Measurements from ENCODE around the gene CARD6. TPM values are rescaled to one million over a fixed set of nuclear protein-coding genes. Genes with fewer than 3 reads are reported as not detected.

The CARD6 gene
- total and polyA plus RNA-seq, 2 of the 4 experiments (the other 2 are of a cell fraction): 1.8 to 4.3 TPM

GRCh38 chr5:40904205-40904993 lies 63.2 kb downstream of the CARD6 start (continued):
- TF ChIP-seq FOS (IDR thresholded peaks at IDR 0.05; ENCODE audit: low read depth, low read length): no peak
- TF ChIP-seq BHLHE40 (IDR thresholded peaks at IDR 0.05; ENCODE audit: low read depth, low read length): no peak
- TF ChIP-seq POLR2A (IDR thresholded peaks at IDR 0.05; ENCODE audit: low read depth, low read length): peak; percentile 48; the same call in 1 of the 2 replicates

DNA sequence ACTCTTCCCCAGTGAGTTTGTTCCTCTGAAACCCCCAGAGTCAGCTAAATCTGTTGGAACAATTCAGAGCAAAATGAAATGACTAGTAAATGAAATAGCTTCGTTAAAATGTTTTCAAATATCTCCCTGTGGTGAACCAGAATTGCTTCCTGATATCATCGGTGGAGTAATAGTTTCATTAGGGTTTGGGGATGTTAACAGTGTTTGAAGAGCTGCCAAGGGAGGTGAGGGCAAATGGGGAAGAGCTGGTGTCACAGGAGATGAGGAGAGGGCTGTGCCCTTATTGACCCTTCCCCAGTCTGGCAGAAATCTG lies 63.8 kb downstream of the CARD6 start:
- H3K4ac ChIP-seq (ENCODE audit: low read depth, low read length): peak overlapping the region; percentile 91
- peak overlapping the region; percentile 95 for H4K5ac ChIP-seq (ENCODE audit: low read depth, low read length)
- peak overlapping the region; percentile 91 for H2BK120ac ChIP-seq (ENCODE audit: low read depth, low read length)
- 33% methylated on average over 1 of the region's 2 CpGs; no CpG with 5 or more reads in 1 of the 2 experiments for WGBS, 2 experiments (ENCODE audit: extremely low coverage in 2 of 2, insufficient read length in 1 of 2)
- H3K4me3 ChIP-seq (ENCODE audit: insufficient read depth, low read depth, low read length): no peak overlapping the region
- no peak overlapping the region for H3K9ac ChIP-seq (ENCODE audit: low read depth, low read length)
- no peak for TF ChIP-seq CEBPB (IDR thresholded peaks at IDR 0.05; ENCODE audit: low read depth, low read length)
- no peak for TF ChIP-seq ELK1 (IDR thresholded peaks at IDR 0.05; ENCODE audit: borderline replicate concordance, low read depth, low read length)
- TF ChIP-seq NFE2L2 (IDR thresholded peaks at IDR 0.05; ENCODE audit: low read depth, low read length): no peak
- TF ChIP-seq RAD21 (IDR thresholded peaks at IDR 0.05; ENCODE audit: low read length): no peak
- BruUV-seq (replicated peaks): no TSS peak
- no peaks in the 10 kb centered on the region for H4K20me1 ChIP-seq (ENCODE audit: insufficient read depth, low read length)
- peak overlapping the region; percentile 84; the same call in 1 of the 2 replicates for H2AK5ac ChIP-seq (ENCODE audit: low read depth, low read length)
- H3K79me1 ChIP-seq (ENCODE audit: low read depth in 1 of 2, low read length in 2 of 2): no peaks in the 10 kb centered on the region
- H3K56ac ChIP-seq (ENCODE audit: extremely low read depth, insufficient read depth, low read length): peak overlapping the region; percentile 31; the same call in 1 of the 2 replicates
- no peak overlapping the region for H2AK9ac ChIP-seq (replicated peaks; ENCODE audit: low read depth, low read length, poor library complexity)
- H3K4me1 ChIP-seq (ENCODE audit: control insufficient read depth, insufficient read depth, low read length): peaks cover 7% of the 10 kb centered on the region; the same call in 1 of the 2 replicates
- ATAC-seq (ENCODE audit: low read depth) (no peak), DNase-seq (no peak)
- H2AFZ ChIP-seq (replicated peaks; ENCODE audit: low read length, poor library complexity): no peak overlapping the region
- no peaks in the 10 kb centered on the region for H3K27me3 ChIP-seq (ENCODE audit: control insufficient read depth, insufficient read depth, low read length)
- peak overlapping the region; percentile 69 for H2BK5ac ChIP-seq (ENCODE audit: low read depth, low read length, poor library complexity, severe bottlenecking)
- no peaks in the 10 kb centered on the region; the same call in 1 of the 2 replicates for H3K9me1 ChIP-seq (ENCODE audit: insufficient read depth, low read length)
- H3K27ac ChIP-seq (ENCODE audit: insufficient read depth, low read length): no peak overlapping the region
- no peaks in the 10 kb centered on the region for H3K36me3 ChIP-seq (ENCODE audit: control insufficient read depth, insufficient read depth, low read length)
- H4K91ac ChIP-seq (ENCODE audit: insufficient read depth, low read depth, low read length): peak overlapping the region; percentile 88
- H3K14ac ChIP-seq (replicated peaks; ENCODE audit: low read depth, low read length): peak overlapping the region; percentile 3; the same call in 1 of the 2 replicates
- dilution Hi-C loops (cut with HindIII; ENCODE audit: low sequenced_read_pairs, unreplicated experiment) (no loop called here), intact Hi-C loops (cut with micrococcal nuclease) (loop anchor here (1.0 to 10.0 kb wide), 9 partner anchors 212 to 938 kb away; no protein-coding TSS in a partner anchor), in situ Hi-C loops (cut with MboI; ENCODE audit: low sequenced_read_pairs) (loop anchor here (10.0 to 25.0 kb wide), 3 partner anchors 440 to 930 kb away; no protein-coding TSS in a partner anchor)
- peak overlapping the region; percentile 56; the same call in 2 of the 3 replicates for H2BK15ac ChIP-seq (ENCODE audit: low read depth, low read length)
- H3K9me3 ChIP-seq (ENCODE audit: control insufficient read depth, insufficient read depth, low read length): no peaks in the 10 kb centered on the region
- POLR2A ChIA-PET (ENCODE audit: unreplicated experiment): no interaction called here
- H3K4me2 ChIP-seq (ENCODE audit: low read depth, low read length): no peak overlapping the region
- peak overlapping the region; percentile 95 for H3K18ac ChIP-seq (ENCODE audit: low read depth, low read length)
- CTCF ChIA-PET: interaction anchor here (0.6 to 1.9 kb wide), 23 partner anchors 9 to 803 kb away, joined by 3 to 15 read pairs (median 4); no protein-coding TSS in a partner anchor
- H3K23ac ChIP-seq (ENCODE audit: low read depth, low read length): no peak overlapping the region
- H2BK20ac ChIP-seq (ENCODE audit: low read depth, low read length): peak overlapping the region; percentile 73
- peak overlapping the region; percentile 34 to 92 for H4K8ac ChIP-seq (ENCODE audit: low read depth in 2 of 2, low read length in 2 of 2)

All from IMR-90 (cell line).